ENCODE results near the gene KSR1. TPM values are rescaled to one million over a fixed set of nuclear protein-coding genes. Genes with fewer than 3 reads are reported as not detected.
A peak's percentile ranks its signal among the peaks of the same experiment; 100 is the strongest.

KSR1 gene
- total and polyA plus RNA-seq, 2 of the 4 experiments (the other 2 are of a cell fraction), result 12.5 to 21.9 TPM

DNA sequence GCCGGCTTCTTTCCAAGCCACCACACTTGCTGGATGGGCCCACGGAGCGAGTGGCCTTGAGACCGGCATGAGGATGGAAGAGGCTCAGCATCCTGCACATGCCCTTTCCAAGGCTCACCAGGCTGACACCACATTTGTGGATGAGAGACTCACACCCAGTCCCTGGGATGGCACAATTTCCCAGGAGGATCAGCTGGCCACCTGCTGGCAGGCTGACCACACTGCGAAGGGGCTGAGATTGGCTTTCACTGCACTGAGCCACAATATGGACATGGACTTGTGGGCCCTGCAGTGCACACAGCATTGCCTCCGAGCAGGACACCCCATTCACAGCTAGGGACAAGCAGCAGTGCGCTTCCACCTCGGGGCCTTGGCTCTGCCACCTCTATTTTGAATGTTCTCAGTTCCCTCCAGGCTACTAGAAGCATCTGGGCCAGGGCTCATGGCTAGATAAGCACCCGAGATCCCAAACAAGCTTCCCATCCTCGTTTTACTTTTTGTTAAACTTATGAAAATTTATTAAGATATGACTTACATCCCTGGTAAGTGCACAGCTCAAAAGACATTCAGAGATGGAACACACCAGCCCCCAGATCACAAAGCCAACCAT is 25.3 kb upstream of the KSR1 start:
- Histone ChIP-seq H4K8ac (ENCODE audit: low read depth in 2 of 2, low read length in 2 of 2) (no peak overlapping the region; a peak in 1 of 4 replicates), H3K9me1 (ENCODE audit: insufficient read depth, low read length) (no peaks in the 10 kb centered on the region), H2BK15ac (ENCODE audit: low read depth, low read length) (peak overlapping the region; percentile 36), H3K56ac (ENCODE audit: extremely low read depth, insufficient read depth, low read length) (no peak overlapping the region), H3K18ac (ENCODE audit: low read depth, low read length) (no peak overlapping the region), H2BK120ac (ENCODE audit: low read depth, low read length) (peak overlapping the region; percentile 85), H3K14ac (replicated peaks; ENCODE audit: low read depth, low read length) (no peak overlapping the region), H4K91ac (ENCODE audit: insufficient read depth, low read depth, low read length) (peak overlapping the region; percentile 19), H3K27ac (ENCODE audit: insufficient read depth, low read length) (no peak overlapping the region), H2AFZ (replicated peaks; ENCODE audit: low read length, poor library complexity) (peak overlapping the region; percentile 71), H3K4me3 (ENCODE audit: insufficient read depth, low read depth, low read length) (no peak overlapping the region), H2BK20ac (ENCODE audit: low read depth, low read length) (peak overlapping the region; percentile 74; the same call in 1 of the 2 replicates), H3K27me3 (ENCODE audit: control insufficient read depth, insufficient read depth, low read length) (no peaks in the 10 kb centered on the region), H4K20me1 (ENCODE audit: insufficient read depth, low read length) (no peaks in the 10 kb centered on the region), H3K79me1 (ENCODE audit: low read depth in 1 of 2, low read length in 2 of 2) (no peaks in the 10 kb centered on the region), H3K23ac (ENCODE audit: low read depth, low read length) (no peak overlapping the region), H2AK5ac (ENCODE audit: low read depth, low read length) (peak overlapping the region; percentile 85), H2BK5ac (ENCODE audit: low read depth, low read length, poor library complexity, severe bottlenecking) (no peak overlapping the region), H3K9me3 (ENCODE audit: control insufficient read depth, insufficient read depth, low read length) (no peaks in the 10 kb centered on the region), H3K4ac (ENCODE audit: low read depth, low read length) (peak overlapping the region; percentile 56), H3K4me1 (ENCODE audit: control insufficient read depth, insufficient read depth, low read length) (peaks cover 6% of the 10 kb centered on the region), H4K5ac (ENCODE audit: low read depth, low read length) (no peak overlapping the region), H3K4me2 (ENCODE audit: low read depth, low read length) (no peak overlapping the region), H2AK9ac (replicated peaks; ENCODE audit: low read depth, low read length, poor library complexity) (no peak overlapping the region), H3K9ac (ENCODE audit: low read depth, low read length) (no peak overlapping the region), H3K36me3 (ENCODE audit: control insufficient read depth, insufficient read depth, low read length) (no peaks in the 10 kb centered on the region)
- intact Hi-C loops (cut with micrococcal nuclease) (loop anchor here (2.0 to 5.0 kb wide), 2 partner anchors 79 to 184 kb away; no protein-coding TSS in a partner anchor), in situ Hi-C loops (cut with MboI; ENCODE audit: low sequenced_read_pairs) (loop anchor here (25.0 kb wide), 1 partner anchor 194 kb away; no protein-coding TSS in a partner anchor), dilution Hi-C loops (cut with HindIII; ENCODE audit: low sequenced_read_pairs, unreplicated experiment) (no loop called here)
- peak; percentile 80 for ATAC-seq (ENCODE audit: low read depth)
- DNase-seq, result peak; percentile 51
- POLR2A ChIA-PET (ENCODE audit: unreplicated experiment), result no interaction called here
- no peak for TF ChIP-seq MAFK (IDR thresholded peaks at IDR 0.05; ENCODE audit: low read depth, low read length)
- peak; percentile 33; the same call in 1 of the 2 replicates for TF ChIP-seq MAZ (IDR thresholded peaks at IDR 0.05; ENCODE audit: borderline replicate concordance, low read depth, low read length)
- peak; percentile 76 for TF ChIP-seq RAD21 (IDR thresholded peaks at IDR 0.05; ENCODE audit: low read length)
- TF ChIP-seq NFE2L2 (IDR thresholded peaks at IDR 0.05; ENCODE audit: low read depth, low read length), result no peak
- TF ChIP-seq, protein P1, sequence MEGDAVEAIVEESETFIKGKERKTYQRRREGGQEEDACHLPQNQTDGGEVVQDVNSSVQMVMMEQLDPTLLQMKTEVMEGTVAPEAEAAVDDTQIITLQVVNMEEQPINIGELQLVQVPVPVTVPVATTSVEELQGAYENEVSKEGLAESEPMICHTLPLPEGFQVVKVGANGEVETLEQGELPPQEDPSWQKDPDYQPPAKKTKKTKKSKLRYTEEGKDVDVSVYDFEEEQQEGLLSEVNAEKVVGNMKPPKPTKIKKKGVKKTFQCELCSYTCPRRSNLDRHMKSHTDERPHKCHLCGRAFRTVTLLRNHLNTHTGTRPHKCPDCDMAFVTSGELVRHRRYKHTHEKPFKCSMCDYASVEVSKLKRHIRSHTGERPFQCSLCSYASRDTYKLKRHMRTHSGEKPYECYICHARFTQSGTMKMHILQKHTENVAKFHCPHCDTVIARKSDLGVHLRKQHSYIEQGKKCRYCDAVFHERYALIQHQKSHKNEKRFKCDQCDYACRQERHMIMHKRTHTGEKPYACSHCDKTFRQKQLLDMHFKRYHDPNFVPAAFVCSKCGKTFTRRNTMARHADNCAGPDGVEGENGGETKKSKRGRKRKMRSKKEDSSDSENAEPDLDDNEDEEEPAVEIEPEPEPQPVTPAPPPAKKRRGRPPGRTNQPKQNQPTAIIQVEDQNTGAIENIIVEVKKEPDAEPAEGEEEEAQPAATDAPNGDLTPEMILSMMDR (conservative IDR thresholded peaks at IDR 0.05; ENCODE audit: low read depth, low read length), result peak; percentile 70
- TF ChIP-seq SMC3 (IDR thresholded peaks at IDR 0.05; ENCODE audit: low read depth, low read length), result peak; percentile 82
- 80% methylated on average over 3 of the region's 10 CpGs; no CpG with 5 or more reads in 1 of the 2 experiments for WGBS, 2 experiments (ENCODE audit: extremely low coverage in 2 of 2, insufficient read length in 1 of 2)
- CTCF ChIA-PET, result interaction anchor here (0.6 to 1.1 kb wide), 4 partner anchors 14 to 168 kb away, joined by 3 to 4 read pairs (median 3); no protein-coding TSS in a partner anchor
- BruUV-seq (replicated peaks), result no TSS peak
